NCI-H226 (cell line): ENCODE measurements around the gene SRXN1.
"Not testable (repeated sequence)": the region's sequence is repeated elsewhere in the genome, so short reads cannot be mapped to it uniquely, and the experiment has no call there.

Source experiments
- DNase-seq: peaks from one replicate; pipeline ENCODE4 v3.0.0-alpha.2; 2015

The SRXN1 gene

GRCh38 chr20:653110-653589, at the start of gene SRXN1:
TSS of gene SRXN1 (minus strand) at chr20:653200. CDS start at chr20:653185, 15 bp downstream.
- DNase-seq = peak; percentile 75

DNA sequence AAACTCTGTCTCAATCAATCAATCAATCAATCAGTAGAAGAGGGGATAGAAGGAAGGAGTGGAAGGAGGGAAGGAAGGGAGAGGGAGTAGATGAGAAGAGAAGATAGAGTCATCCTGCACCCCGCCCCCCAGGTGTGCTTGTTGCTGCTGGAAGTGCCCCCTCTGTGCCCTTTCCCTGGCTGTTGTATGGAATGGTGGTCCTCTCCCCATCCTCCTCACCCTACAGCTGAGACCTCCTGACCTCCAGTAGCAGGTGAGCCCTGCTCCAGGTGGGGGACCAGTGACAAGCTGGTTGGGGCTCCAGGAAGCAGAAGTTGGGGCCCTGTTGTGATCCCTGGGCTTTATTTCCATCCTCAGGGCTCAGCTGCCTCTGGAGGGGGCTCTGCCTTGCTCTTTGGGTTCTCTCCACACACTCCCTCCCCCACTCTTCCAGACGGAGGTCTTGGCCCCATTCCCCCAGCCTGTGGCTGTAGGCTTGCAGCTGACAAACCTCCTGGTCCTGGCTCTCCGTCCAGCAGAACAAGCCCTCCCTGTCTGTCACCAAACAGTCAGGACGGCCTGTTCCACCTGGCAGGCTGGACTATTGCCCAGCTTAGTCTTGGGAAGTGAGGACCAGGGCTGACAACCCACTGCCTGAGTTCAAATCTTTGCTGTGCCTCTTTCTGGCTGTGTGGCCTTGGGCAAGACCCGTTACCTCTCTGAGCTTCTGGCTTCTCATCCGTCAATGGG, 48.6 kb upstream of the SRXN1 start:
- no peak for DNase-seq

- no peak for DNase-seq
Measured at GRCh38 chr20:699811-700338, 46.9 kb upstream of the SRXN1 start.

- no peak for DNase-seq
Measured at GRCh38 chr20:699342-699741, 46.3 kb upstream of the SRXN1 start.

DNA sequence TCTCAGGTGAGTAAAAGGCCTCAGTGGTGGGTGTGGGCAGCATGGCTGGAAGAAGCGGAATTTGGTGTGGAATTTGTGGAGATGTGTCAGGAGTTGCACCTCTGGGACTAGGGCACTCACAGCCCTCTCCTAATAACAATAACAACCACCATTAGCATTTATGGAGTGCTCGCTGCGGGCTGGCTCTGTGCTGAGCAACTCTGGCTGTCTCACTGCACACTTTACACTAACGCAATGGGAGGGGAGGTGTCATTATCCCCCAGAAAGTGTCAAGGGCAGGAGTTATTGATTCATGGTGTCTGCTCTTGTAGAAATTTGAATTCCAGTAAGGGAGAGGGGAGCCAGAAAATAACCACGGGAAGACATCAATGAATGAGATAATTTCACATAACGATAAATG, 45.3 kb upstream of the SRXN1 start:
- no peak for DNase-seq

DNA sequence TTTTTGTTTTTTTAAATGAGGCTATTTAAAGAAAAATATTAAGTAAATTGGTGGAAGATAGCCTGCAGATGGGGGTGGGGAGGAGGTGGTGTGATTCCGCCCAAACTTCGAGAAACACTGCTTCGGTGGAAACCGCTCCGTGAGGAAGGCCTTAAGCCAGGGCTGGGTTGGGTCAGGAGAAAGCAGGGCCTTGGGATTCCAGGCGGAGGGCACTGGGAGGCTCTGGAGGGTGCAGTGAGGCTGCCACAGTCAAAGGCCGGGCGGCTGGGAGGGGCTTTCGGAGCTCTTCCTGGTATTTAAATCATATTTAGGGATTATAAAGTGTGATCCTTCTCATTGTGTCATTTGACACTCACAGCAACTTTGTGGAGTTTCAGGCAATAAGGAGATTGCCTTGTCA, 44.8 kb upstream of the SRXN1 start:
- no peak for DNase-seq

- DNase-seq = no peak
Measured at GRCh38 chr20:695165-695866, 42.3 kb upstream of the SRXN1 start.

DNA sequence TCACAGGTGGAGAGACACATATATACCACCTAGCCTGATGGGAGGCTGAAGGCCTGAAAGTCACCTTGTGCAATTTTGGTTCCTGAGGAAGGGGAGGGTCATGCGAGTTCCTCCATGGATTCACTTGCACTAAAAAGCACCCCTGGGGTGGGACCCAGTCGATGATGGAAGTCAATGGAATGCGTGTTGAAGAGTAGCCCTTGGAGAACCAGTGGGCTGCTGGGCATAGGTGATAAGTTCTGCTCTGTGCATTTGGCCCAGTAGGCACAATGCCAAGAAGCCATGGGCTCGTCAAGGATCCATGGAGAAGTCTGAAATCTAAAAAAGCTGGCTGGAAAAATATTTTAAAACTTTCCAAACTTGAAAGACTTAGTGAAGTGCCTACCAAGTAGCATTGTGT, 41.5 kb upstream of the SRXN1 start:
- DNase-seq = no peak

DNA sequence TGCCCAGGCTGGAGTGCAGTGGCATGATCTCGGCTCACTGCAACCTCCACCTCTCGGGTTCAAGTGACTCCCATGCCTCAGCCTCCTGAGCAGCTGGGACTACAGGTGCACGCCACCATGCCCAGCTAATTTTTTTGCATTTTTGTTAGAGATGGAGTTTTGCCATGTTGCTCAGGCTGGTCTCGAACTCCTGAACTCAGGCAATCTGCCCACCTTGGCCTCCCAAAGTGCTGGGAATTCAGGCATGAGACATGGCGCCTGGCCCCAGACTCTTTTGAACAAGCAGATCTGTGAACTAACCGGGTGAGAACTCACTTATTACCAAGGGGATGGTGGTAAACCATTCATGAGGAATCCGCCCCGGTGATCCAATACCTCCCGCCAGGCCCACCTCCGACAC, 40.8 kb upstream of the SRXN1 start:
- DNase-seq = not testable (repeated sequence)

DNA sequence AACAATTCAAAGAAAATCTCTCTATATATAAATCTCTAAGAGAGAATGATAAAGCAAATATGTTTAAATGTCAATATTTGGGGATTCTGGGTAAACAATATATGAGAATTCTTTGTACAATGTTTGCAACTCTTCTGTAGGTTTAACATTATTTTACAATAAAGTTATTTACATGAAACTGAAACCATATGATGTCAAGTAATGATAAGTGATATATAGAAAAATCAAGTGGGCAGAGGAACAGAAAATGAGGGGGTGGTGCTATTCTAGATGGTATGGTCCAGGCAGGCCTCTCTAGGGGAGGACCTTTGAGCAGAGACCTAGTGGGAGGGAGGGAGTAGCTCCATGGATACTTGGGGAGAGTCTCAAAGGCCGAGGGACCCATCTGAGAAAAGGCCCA, 39.0 kb upstream of the SRXN1 start:
- DNase-seq = no peak

DNA sequence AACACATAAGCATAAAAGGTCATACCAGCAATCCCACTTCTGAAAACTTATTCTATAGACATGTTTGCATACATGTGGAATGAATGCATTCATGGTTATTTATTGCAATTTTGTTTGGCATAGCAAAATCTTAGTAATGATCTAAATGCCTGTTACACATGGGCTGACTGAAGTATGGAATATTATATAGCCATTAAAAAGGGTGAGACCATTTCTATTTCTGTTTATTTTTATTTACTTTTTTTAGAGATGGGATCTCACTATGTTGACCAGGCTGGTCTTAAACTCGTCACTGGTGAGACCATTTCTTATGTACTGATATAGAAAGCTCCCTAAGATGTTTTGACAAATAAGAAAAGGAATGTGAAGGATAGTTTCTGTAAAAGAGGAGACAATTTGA, 36.9 kb upstream of the SRXN1 start:
- DNase-seq = no peak

- no peak for DNase-seq
Measured at GRCh38 chr20:689348-689747, 36.3 kb upstream of the SRXN1 start.

GRCh38 chr20:688809-689212, 35.8 kb upstream of the SRXN1 start:
- DNase-seq = no peak

DNA sequence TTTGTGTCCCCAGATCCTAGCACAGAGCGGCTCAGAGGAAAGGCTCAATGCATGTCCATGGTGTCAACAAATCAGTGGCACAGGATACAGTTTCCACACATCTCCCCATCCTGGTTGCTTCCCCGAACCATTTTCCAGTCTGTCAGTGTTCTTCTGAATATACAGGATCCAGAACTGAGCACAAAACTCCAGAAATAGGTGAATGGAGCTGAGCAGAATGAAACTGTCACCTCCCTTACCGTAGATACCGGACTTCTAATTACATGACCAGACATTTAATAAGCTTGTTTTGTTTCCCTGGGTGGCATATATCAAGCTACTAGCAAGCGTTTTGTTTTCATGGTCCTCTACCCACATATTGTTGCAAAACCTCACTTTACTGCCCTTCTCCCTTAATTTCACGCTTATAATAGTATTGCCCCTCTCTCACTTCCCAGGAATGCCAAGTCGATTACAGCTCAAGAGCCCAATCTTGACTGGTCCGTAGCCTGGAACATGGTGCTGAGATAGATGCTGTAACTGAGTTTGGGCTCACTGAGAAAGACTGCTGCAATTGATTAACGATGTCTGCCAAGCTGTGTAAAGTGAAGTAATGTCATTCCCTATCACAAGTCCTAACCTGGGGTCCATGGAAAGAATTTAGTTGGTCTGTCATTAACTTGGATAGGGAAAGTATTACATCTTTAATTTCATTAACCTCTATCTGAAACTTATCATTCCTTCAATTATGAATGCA, 34.6 kb upstream of the SRXN1 start:
- no peak for DNase-seq

DNA sequence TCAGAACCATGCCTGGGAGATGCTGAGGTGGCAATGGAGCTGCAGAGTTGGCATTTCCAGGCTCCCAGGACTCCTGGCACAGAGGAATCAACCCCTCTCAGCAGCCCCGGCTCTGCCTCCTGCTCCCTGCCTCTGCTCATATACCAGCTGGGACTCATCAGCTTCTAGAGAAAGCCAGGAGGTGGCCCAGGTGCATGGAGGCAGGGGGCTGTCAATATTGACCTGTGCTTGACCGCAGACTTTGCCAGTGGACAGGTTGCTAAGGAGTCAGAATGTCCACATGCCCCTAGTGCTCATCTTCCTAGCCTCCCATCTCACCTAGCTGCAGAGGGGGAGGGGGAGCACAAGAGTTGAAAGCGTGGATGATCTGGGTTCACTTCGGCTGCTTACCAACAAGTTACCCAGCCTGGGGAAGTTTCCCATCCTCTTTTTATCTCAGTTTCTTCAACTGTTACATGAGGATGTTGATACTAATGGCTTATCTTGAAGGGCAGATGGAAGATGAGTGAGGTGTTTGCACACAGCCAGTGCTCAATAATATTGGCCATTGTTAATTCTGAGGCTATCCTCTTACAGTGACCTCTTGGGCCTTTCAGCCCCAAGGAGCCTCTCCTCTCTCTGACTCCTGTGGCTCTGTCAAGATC, 31.8 kb upstream of the SRXN1 start:
- DNase-seq = no peak

GRCh38 chr20:682123-682522, 29.1 kb upstream of the SRXN1 start:
- no peak for DNase-seq

- no peak for DNase-seq
Measured at GRCh38 chr20:680638-681187, 27.7 kb upstream of the SRXN1 start.

GRCh38 chr20:677957-678356, 25.0 kb upstream of the SRXN1 start:
- DNase-seq = no peak

DNA sequence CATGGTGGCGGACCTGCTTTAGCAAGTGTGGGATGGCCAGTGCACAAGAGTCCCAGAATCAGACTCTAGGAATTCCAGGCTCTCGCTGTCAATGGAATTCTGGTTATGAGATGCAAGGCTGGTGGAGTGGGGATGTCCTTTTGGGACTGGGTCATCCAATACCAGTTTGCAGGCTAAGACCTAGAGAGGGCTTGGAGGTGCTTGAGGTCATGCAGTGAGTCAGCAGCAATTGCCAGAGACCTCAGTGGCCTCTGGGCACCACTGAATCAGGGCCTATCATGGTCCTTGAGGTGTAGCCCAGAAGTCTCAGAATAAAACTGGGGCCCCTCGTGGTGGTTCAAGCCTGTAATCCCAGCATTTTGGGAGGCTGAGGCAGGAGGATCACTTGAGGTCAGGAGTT, 24.0 kb upstream of the SRXN1 start:
- no peak for DNase-seq

DNA sequence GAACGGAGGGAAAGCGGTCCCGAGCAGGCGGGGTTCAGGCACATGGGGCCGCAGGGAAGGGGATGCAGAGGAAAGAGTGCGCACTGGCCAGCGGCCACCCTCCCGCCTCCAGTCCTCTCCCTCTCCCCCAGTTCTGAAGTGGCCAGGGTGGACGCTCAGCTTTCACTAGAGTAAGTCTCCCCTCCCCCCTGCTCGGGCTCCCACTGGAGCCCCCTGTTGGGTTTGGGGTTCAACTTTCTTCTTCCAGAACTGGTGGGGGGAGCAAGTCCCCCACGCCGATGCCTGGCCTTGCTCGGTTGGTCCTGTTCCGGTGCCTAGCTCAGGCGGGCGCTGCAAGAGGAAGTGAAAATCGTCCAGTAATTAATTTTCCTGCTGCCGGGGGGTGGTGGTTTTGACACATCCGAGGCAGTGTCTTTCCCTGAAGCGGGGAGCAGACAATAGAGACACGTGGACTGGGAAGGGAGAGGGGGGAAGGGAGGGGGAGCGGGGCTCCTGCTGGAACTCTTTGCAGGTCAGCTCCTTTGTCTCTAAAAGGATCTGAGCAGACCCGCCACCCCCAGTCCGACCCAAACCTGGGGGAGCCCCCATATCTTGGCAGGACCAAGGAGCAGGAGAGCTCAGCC, 23.4 kb upstream of the SRXN1 start:
- DNase-seq = no peak

GRCh38 chr20:675453-676314, 22.7 kb upstream of the SRXN1 start, which contains the start of gene SCRT2:
TSS of gene SCRT2 (minus strand) at chr20:675802. CDS start at chr20:675601, 201 bp downstream.
- DNase-seq = no peak
